Keratinocyte (primary cell): ENCODE results near the gene ZNF236.

Experiments used
- CTCF ChIP-seq, 3 experiments: IDR thresholded peaks in 1 of 3; conservative IDR thresholded peaks in 1 of 3; optimal IDR thresholded peaks in 1 of 3; 2 replicates in 2 of 3; 3 replicates in 1 of 3; pipeline versions ENCODE3 to v1.5.1; 2011; ENCODE audit warnings: low read length in 3 of 3, mild to moderate bottlenecking in 3 of 3, moderate library complexity in 2 of 3, control low read depth in 1 of 3, inconsistent platforms in 1 of 3; ENCODE audit not compliant: insufficient read depth in 2 of 3; ENCODE audit errors: extremely low read depth in 1 of 3
- EZH2 ChIP-seq: IDR thresholded peaks from one replicate; pipeline ENCODE4 v1.6.1; 2012; ENCODE audit warnings: inconsistent platforms, mild to moderate bottlenecking, low read length, moderate library complexity

GRCh38 chr18:76963936-76964335 is 141.6 kb downstream of the ZNF236 start:
- TF ChIP-seq CTCF (optimal IDR thresholded peaks at IDR 0.05 in 1 of 3, IDR thresholded peaks at IDR 0.05 in 1 of 3, conservative IDR thresholded peaks at IDR 0.05 in 1 of 3; ENCODE audit: extremely low read depth in 1 of 3, insufficient read depth in 2 of 3, low read length in 3 of 3) (no peak), EZH2 (no peak)
